Measurements from ENCODE around the gene MEGF6. TPM values are rescaled to one million over a fixed set of nuclear protein-coding genes. Genes with fewer than 3 reads are reported as not detected.
"Not testable (repeated sequence)": the region's sequence is repeated elsewhere in the genome, so short reads cannot be mapped to it uniquely, and the experiment has no call there.

MEGF6 gene
- total RNA-seq, 1 donor from 2014 or later = 120 TPM

- peak; percentile 26 for DNase-seq
These were observed 20.1 kb downstream of the MEGF6 start for GRCh38 chr1:3590951-3591865.

- DNase-seq = peak; percentile 65
These were observed 21.1 kb downstream of the MEGF6 start for GRCh38 chr1:3590139-3590763.

- peak; percentile 30 for DNase-seq
These were observed 22.9 kb downstream of the MEGF6 start for GRCh38 chr1:3588395-3588794.

- DNase-seq = no peak
These were observed 24.1 kb downstream of the MEGF6 start for GRCh38 chr1:3586986-3587759.

- DNase-seq = no peak
These were observed 25.3 kb downstream of the MEGF6 start for GRCh38 chr1:3585940-3586568.

- not testable (repeated sequence) for DNase-seq
These were observed 25.9 kb downstream of the MEGF6 start for GRCh38 chr1:3585353-3585868.

- DNase-seq = no peak
These were observed 26.4 kb downstream of the MEGF6 start for GRCh38 chr1:3584915-3585314.

GRCh38 chr1:3583751-3584150 is 27.6 kb downstream of the MEGF6 start:
- not testable (repeated sequence) for DNase-seq

- peak; percentile 16 for DNase-seq
These were observed 29.8 kb downstream of the MEGF6 start for GRCh38 chr1:3581296-3582036.

GRCh38 chr1:3580231-3580630 is 31.1 kb downstream of the MEGF6 start:
- no peak for DNase-seq

GRCh38 chr1:3579626-3580025 is 31.7 kb downstream of the MEGF6 start:
- no peak for DNase-seq

GRCh38 chr1:3578906-3579305 is 32.4 kb downstream of the MEGF6 start:
- no peak for DNase-seq

- DNase-seq = no peak
These were observed 32.9 kb downstream of the MEGF6 start for GRCh38 chr1:3578433-3578805.

GRCh38 chr1:3577711-3578432 is 33.4 kb downstream of the MEGF6 start:
- no peak for DNase-seq

GRCh38 chr1:3577300-3577699 is 34.0 kb downstream of the MEGF6 start:
- no peak for DNase-seq

GRCh38 chr1:3575993-3576392 is 35.3 kb downstream of the MEGF6 start:
- no peak for DNase-seq

- not testable (repeated sequence) for DNase-seq
These were observed 35.8 kb downstream of the MEGF6 start for GRCh38 chr1:3575515-3575914.

- DNase-seq = no peak
These were observed 37.8 kb downstream of the MEGF6 start for GRCh38 chr1:3573500-3573899.

GRCh38 chr1:3572638-3573037 is 38.7 kb downstream of the MEGF6 start:
- not testable (repeated sequence) for DNase-seq

GRCh38 chr1:3571263-3571662 is 40.0 kb downstream of the MEGF6 start:
- no peak for DNase-seq
